H9 (cell line): ENCODE data around the gene SNRPF. TPM values are rescaled to one million over a fixed set of nuclear protein-coding genes. Genes with fewer than 3 reads are reported as not detected.

Experiments used
- DNase-seq: peaks from one replicate; pipeline ENCODE4 v3.0.0-alpha.2; 2017
- H2AFZ ChIP-seq: one replicate; pipeline ENCODE4 v1.6.1; 2013; ENCODE audit warnings: mild to moderate bottlenecking, low read length, control low read depth, moderate library complexity
- H2AK5ac ChIP-seq: 2 replicates; pipeline ENCODE4 v1.6.1; 2013; ENCODE audit warnings: low read length, control low read depth, mixed read lengths; ENCODE audit not compliant: insufficient read length
- H2BK120ac ChIP-seq: one replicate; pipeline ENCODE4 v1.6.1; 2013; ENCODE audit warnings: low read depth, mild to moderate bottlenecking, low read length, control low read depth, inconsistent platforms; ENCODE audit not compliant: poor library complexity, severe bottlenecking
- H2BK12ac ChIP-seq: 2 replicates; pipeline ENCODE4 v1.6.1; 2013; ENCODE audit warnings: low read length, control low read depth, mixed read lengths, low read depth; ENCODE audit not compliant: insufficient read length
- H2BK15ac ChIP-seq: 2 replicates; pipeline ENCODE4 v1.6.1; 2013; ENCODE audit warnings: low read depth, low read length, control low read depth
- H2BK20ac ChIP-seq: one replicate; pipeline ENCODE4 v1.6.1; 2013; ENCODE audit warnings: low read depth, mild to moderate bottlenecking, low read length, control low read depth, inconsistent platforms; ENCODE audit not compliant: poor library complexity, severe bottlenecking
- H2BK5ac ChIP-seq: 2 replicates; pipeline ENCODE4 v1.6.1; 2013; ENCODE audit warnings: low read length, control low read depth, mixed read lengths; ENCODE audit not compliant: insufficient read length
- H3K14ac ChIP-seq: 2 replicates; pipeline ENCODE4 v1.6.1; 2013; ENCODE audit warnings: low read length, control low read depth; ENCODE audit not compliant: insufficient read depth
- H3K18ac ChIP-seq: 2 replicates; pipeline ENCODE4 v1.6.1; 2013; ENCODE audit warnings: low read depth, mild to moderate bottlenecking, mixed read lengths, low read length, control low read depth; ENCODE audit not compliant: insufficient read length
- H3K23ac ChIP-seq: 2 replicates; pipeline ENCODE4 v1.6.1; 2013; ENCODE audit warnings: low read length, control low read depth, mixed read lengths, low read depth; ENCODE audit not compliant: insufficient read length
- H3K23me2 ChIP-seq: 2 replicates; pipeline ENCODE4 v1.6.1; 2013; ENCODE audit warnings: low read depth, mild to moderate bottlenecking, mixed read lengths, low read length, control low read depth; ENCODE audit not compliant: insufficient read length, poor library complexity, severe bottlenecking
- H3K27ac ChIP-seq: 2 replicates; pipeline ENCODE4 v1.5.1; 2013; ENCODE audit warnings: low read length, control low read depth, mixed read lengths, low read depth; ENCODE audit not compliant: insufficient read length
- H3K27me3 ChIP-seq: 2 replicates; pipeline ENCODE4 v1.6.1; 2013; ENCODE audit warnings: low read length, control low read depth, inconsistent platforms; ENCODE audit not compliant: insufficient read depth
- H3K4ac ChIP-seq: 2 replicates; pipeline ENCODE4 v1.6.1; 2013; ENCODE audit warnings: low read depth, mild to moderate bottlenecking, control low read depth, inconsistent platforms, low read length, moderate library complexity
- H3K4me1 ChIP-seq: 2 replicates; pipeline ENCODE4 v1.6.1; 2013; ENCODE audit warnings: low read length, control low read depth, inconsistent platforms; ENCODE audit not compliant: insufficient read depth
- H3K4me2 ChIP-seq: 2 replicates; pipeline ENCODE4 v1.6.1; 2013; ENCODE audit warnings: low read length, control low read depth, mixed read lengths; ENCODE audit not compliant: insufficient read length, insufficient read depth
- H3K56ac ChIP-seq: 2 replicates; pipeline ENCODE4 v1.6.1; 2013; ENCODE audit warnings: low read depth, mild to moderate bottlenecking, mixed read lengths, low read length, control low read depth; ENCODE audit not compliant: insufficient read length
- H3K79me1 ChIP-seq: 2 replicates; pipeline ENCODE4 v1.6.1; 2013; ENCODE audit warnings: low read depth, mild to moderate bottlenecking, moderate library complexity, low read length, control low read depth, inconsistent platforms; ENCODE audit not compliant: insufficient read depth, poor library complexity, severe bottlenecking
- H3K79me2 ChIP-seq: 2 replicates; pipeline ENCODE4 v1.6.1; 2013; ENCODE audit warnings: low read length, control low read depth, inconsistent platforms; ENCODE audit not compliant: insufficient read depth
- H3K9ac ChIP-seq: 2 replicates; pipeline ENCODE4 v1.6.1; 2013; ENCODE audit warnings: low read length, control low read depth, mixed read lengths; ENCODE audit not compliant: insufficient read length; ENCODE audit errors: extremely low read depth
- H3K9me3 ChIP-seq: one replicate; pipeline ENCODE4 v1.6.1; 2013; ENCODE audit warnings: low read depth, low read length, inconsistent platforms; ENCODE audit not compliant: control insufficient read depth
- H3T11ph ChIP-seq: one replicate; pipeline ENCODE4 v1.6.1; 2013; ENCODE audit warnings: mild to moderate bottlenecking, low read length, control low read depth, inconsistent platforms
- H4K20me1 ChIP-seq: one replicate; pipeline ENCODE4 v1.6.1; 2013; ENCODE audit not compliant: control insufficient read depth, insufficient read length, insufficient read depth
- H4K5ac ChIP-seq: 2 replicates; pipeline ENCODE4 v1.6.1; 2013; ENCODE audit warnings: low read depth, mild to moderate bottlenecking, mixed read lengths, low read length, control low read depth; ENCODE audit not compliant: insufficient read length
- H4K8ac ChIP-seq: replicated peaks from 2 replicates; pipeline ENCODE4 v1.6.1; 2013; ENCODE audit warnings: low read length, control low read depth, mixed read lengths, low read depth; ENCODE audit not compliant: insufficient read length
- H4K91ac ChIP-seq: 2 replicates; pipeline ENCODE4 v1.6.1; 2013; ENCODE audit warnings: low read depth, mild to moderate bottlenecking, moderate library complexity, mixed read lengths, low read length, control low read depth; ENCODE audit not compliant: insufficient read length
- H3K27ac Mint-ChIP-seq, 3 experiments: 2 replicates in 2 of 3; 3 replicates in 1 of 3; pipeline ENCODE4 v1.8.0; 2020 to 2021; ENCODE audit warnings: mixed read lengths in 3 of 3, mild to moderate bottlenecking in 1 of 3, moderate library complexity in 1 of 3
- H3K27me3 Mint-ChIP-seq: 2 replicates; pipeline ENCODE4 v1.8.0; 2021; ENCODE audit warnings: low read depth, mild to moderate bottlenecking, moderate library complexity, mixed read lengths
- H3K36me3 Mint-ChIP-seq, 3 experiments: 2 replicates in 2 of 3; 3 replicates in 1 of 3; pipeline ENCODE4 v1.8.0; 2020 to 2021; ENCODE audit warnings: low read depth in 3 of 3, mixed read lengths in 3 of 3; ENCODE audit not compliant: insufficient read depth in 1 of 3
- H3K4me1 Mint-ChIP-seq, 2 experiments: 2 replicates each; pipeline ENCODE4 v1.8.0; 2020; ENCODE audit warnings: mixed read lengths in 2 of 2
- H3K4me3 Mint-ChIP-seq, 2 experiments: 2 replicates in 1 of 2; 3 replicates in 1 of 2; pipeline ENCODE4 v1.8.0; 2020 to 2021; ENCODE audit warnings: mild to moderate bottlenecking in 2 of 2, mixed read lengths in 2 of 2, moderate library complexity in 1 of 2
- H3K9me3 Mint-ChIP-seq, 2 experiments: 2 replicates in 1 of 2; 3 replicates in 1 of 2; pipeline ENCODE4 v1.8.0; 2020; ENCODE audit warnings: mild to moderate bottlenecking in 2 of 2, mixed read lengths in 2 of 2, moderate library complexity in 1 of 2
- WGBS: extraction: QIAGEN DNeasy Blood & Tissue Kit; methylation state at CpG from one replicate; pipeline ENCODE4 v1.1.7; 2013; ENCODE audit warnings: missing lambda C conversion rate, low lambda C conversion rate, mixed read lengths; ENCODE audit not compliant: insufficient read length; ENCODE audit errors: extremely low coverage; 5-methylcytosine and 5-hydroxymethylcytosine counted together
- total RNA-seq: library from RNA; stranded (reverse); gene quantifications from 2 replicates; pipeline ENCODE4 v1.2.1, GENCODE V29; 2021
- TF ChIP-seq, protein P1 (sequence below): fragments of 200-600 bp; sonication (generic); conservative IDR thresholded peaks from 3 replicates; pipeline ENCODE4 v1.8.0; 2021; ENCODE audit warnings: antibody characterized with exemption, mild to moderate bottlenecking

Gene SNRPF
- total RNA-seq, 1 experiment from 2014 or later, result 77.1 TPM

- Histone ChIP-seq H4K8ac (no peak overlapping the region), H4K5ac (no peak overlapping the region), H3K23me2 (no peaks in the 10 kb centered on the region), H2AFZ (no peak overlapping the region), H2BK15ac (no peak overlapping the region), H4K20me1 (no peaks in the 10 kb centered on the region), H3K18ac (no peak overlapping the region), H3K4me1 (no peaks in the 10 kb centered on the region), H2AK5ac (no peak overlapping the region), H3K4ac (no peak overlapping the region), H3T11ph (no peak overlapping the region), H4K91ac (no peak overlapping the region), H3K9ac (no peak overlapping the region), H3K9me3 (no peaks in the 10 kb centered on the region), H2BK5ac (no peak overlapping the region), H2BK12ac (no peak overlapping the region), H3K56ac (no peak overlapping the region), H3K27me3 (no peaks in the 10 kb centered on the region), H3K4me2 (no peak overlapping the region), H3K14ac (no peak overlapping the region), H3K79me1 (no peaks in the 10 kb centered on the region), H3K27ac (no peak overlapping the region), H2BK120ac (no peak overlapping the region), H3K23ac (no peak overlapping the region), H3K79me2 (no peaks in the 10 kb centered on the region), H2BK20ac (no peak overlapping the region)
- H3K36me3 Mint-ChIP-seq, result peaks cover 2 to 8% (median 4%) of the 10 kb centered on the region in 3 experiments; a peak in 2 of 7 replicates
- peaks cover 2 to 5% of the 10 kb centered on the region in 2 experiments; a peak in 4 of 5 replicates for H3K9me3 Mint-ChIP-seq
- no peak overlapping the region for H3K27ac Mint-ChIP-seq
- no peaks in the 10 kb centered on the region for H3K27me3 Mint-ChIP-seq
- WGBS, result no CpG with 5 or more reads among the region's 1 CpG
- DNase-seq, result no peak
- H3K4me1 Mint-ChIP-seq, result no peaks in the 10 kb centered on the region
- H3K4me3 Mint-ChIP-seq, result no peak overlapping the region
- TF ChIP-seq, protein P1, sequence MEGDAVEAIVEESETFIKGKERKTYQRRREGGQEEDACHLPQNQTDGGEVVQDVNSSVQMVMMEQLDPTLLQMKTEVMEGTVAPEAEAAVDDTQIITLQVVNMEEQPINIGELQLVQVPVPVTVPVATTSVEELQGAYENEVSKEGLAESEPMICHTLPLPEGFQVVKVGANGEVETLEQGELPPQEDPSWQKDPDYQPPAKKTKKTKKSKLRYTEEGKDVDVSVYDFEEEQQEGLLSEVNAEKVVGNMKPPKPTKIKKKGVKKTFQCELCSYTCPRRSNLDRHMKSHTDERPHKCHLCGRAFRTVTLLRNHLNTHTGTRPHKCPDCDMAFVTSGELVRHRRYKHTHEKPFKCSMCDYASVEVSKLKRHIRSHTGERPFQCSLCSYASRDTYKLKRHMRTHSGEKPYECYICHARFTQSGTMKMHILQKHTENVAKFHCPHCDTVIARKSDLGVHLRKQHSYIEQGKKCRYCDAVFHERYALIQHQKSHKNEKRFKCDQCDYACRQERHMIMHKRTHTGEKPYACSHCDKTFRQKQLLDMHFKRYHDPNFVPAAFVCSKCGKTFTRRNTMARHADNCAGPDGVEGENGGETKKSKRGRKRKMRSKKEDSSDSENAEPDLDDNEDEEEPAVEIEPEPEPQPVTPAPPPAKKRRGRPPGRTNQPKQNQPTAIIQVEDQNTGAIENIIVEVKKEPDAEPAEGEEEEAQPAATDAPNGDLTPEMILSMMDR, result no peak
Observed at GRCh38 chr12:95880895-95881294, 22.1 kb downstream of the SNRPF start.
